Ovary (tissue), 9 donors: ENCODE data around the gene DYNC1LI2. TPM values are rescaled to one million over a fixed set of nuclear protein-coding genes. Genes with fewer than 3 reads are reported as not detected.

Experiments used
- DNase-seq, 5 donors: peaks; one replicate each; pipeline ENCODE4 v3.0.0-alpha.2; 2019 to 2020
- H3K27ac ChIP-seq, 2 donors: fragments of 200-600 bp; one replicate each; pipeline versions ENCODE4 v1.5.1 to v1.8.0; 2019 to 2022
- H3K27me3 ChIP-seq: fragments of 200-600 bp; one replicate; pipeline ENCODE4 v1.8.0; 2022
- H3K36me3 ChIP-seq: fragments of 200-600 bp; sonication (generic); one replicate; pipeline ENCODE4 v1.5.1; 2019
- H3K4me1 ChIP-seq: one replicate; pipeline ENCODE4 v1.8.1; 2013; ENCODE audit warnings: mild to moderate bottlenecking, moderate library complexity; ENCODE audit not compliant: insufficient read depth
- H3K4me3 ChIP-seq: fragments of 200-600 bp; sonication (generic); one replicate; pipeline ENCODE4 v1.5.1; 2017
- H3K9me3 ChIP-seq, 2 donors: fragments of 200-600 bp in 1 of 2; sonication (generic) in 1 of 2; one replicate each; pipeline versions ENCODE4 v1.5.1 to v1.8.1; 2013 to 2019; ENCODE audit warnings: mild to moderate bottlenecking in 1 of 2, moderate library complexity in 1 of 2
- EP300 ChIP-seq: sonication (generic); formaldehyde crosslinking; IDR thresholded peaks from one replicate; pipeline ENCODE4 v1.6.1; 2017; ENCODE audit warnings: antibody characterized with exemption
- POLR2A ChIP-seq: fragments of 450-650 bp; IDR thresholded peaks from one replicate; pipeline ENCODE4 v1.6.1; 2017; ENCODE audit warnings: antibody characterized with exemption, mild to moderate bottlenecking, moderate library complexity
- WGBS, 3 donors: extraction: QIAGEN DNeasy Blood & Tissue Kit in 1 of 3; methylation state at CpG; one replicate each; pipeline versions ENCODE4 v1.1.5 to v1.1.7; 2013 to 2017; 5-methylcytosine and 5-hydroxymethylcytosine counted together
- intact Hi-C, 4 donors: fragments of 100-400 bp; cut with DNase I; formaldehyde crosslinking; loops; one replicate each; pipeline versions ENCODE4 v1.11.0 to v1.15.1; 2022 to 2023
- polyA plus RNA-seq, 2 donors: library from polyadenylated mRNA; stranded (reverse); fragments of 200-250 nt in 1 of 2; fragments of 350-450 nt in 1 of 2; fragmentation: Illumina TruSeq in 1 of 2; extraction: RNeasy Lipid Tissue Mini Kit (QIAGEN cat#74804) in 1 of 2; gene quantifications; one replicate each; pipeline ENCODE4 v1.2.3, GENCODE V29; 2013 to 2014
- total RNA-seq, 7 donors: library from RNA; depleted of rRNA in 2 of 7; stranded (reverse); fragments of >200 nt in 2 of 7; fragmentation: NEBNext Ultra II Directional in 3 of 7; extraction: Animal tissue kit (Norgen Biotek cat#: 25700) in 3 of 7; gene quantifications; one replicate each; pipeline versions ENCODE4 v1.1.0 to v1.2.4, GENCODE V29; 2016 to 2023
- TF ChIP-seq, protein P1 (sequence below), 3 donors: fragments of 450-650 bp in 2 of 3; fragments of 200-600 bp in 1 of 3; IDR thresholded peaks; one replicate each; pipeline versions ENCODE4 v1.5.1 to v1.8.0; 2016 to 2022; ENCODE audit warnings: antibody characterized with exemption in 3 of 3, mild to moderate bottlenecking in 1 of 3
- donor health status: DM: no; HTN: no; CAD: no; lungs with moderate emphysema.
- donor health status: DM: no; HTN: no; CAD: no.
- donor health status: Bipolar disorder and iron deficiency.
- donor health status: DM: yes; HTN: yes; CAD: no.
- donor health status: DM: no; HTN: no; CAD: no.
- donor health status: DM: yes; HTN: yes; CAD: no.

DYNC1LI2 gene
- total and polyA plus RNA-seq, 9 donors, result 44.3 to 116 (median 94.6) TPM

DNA sequence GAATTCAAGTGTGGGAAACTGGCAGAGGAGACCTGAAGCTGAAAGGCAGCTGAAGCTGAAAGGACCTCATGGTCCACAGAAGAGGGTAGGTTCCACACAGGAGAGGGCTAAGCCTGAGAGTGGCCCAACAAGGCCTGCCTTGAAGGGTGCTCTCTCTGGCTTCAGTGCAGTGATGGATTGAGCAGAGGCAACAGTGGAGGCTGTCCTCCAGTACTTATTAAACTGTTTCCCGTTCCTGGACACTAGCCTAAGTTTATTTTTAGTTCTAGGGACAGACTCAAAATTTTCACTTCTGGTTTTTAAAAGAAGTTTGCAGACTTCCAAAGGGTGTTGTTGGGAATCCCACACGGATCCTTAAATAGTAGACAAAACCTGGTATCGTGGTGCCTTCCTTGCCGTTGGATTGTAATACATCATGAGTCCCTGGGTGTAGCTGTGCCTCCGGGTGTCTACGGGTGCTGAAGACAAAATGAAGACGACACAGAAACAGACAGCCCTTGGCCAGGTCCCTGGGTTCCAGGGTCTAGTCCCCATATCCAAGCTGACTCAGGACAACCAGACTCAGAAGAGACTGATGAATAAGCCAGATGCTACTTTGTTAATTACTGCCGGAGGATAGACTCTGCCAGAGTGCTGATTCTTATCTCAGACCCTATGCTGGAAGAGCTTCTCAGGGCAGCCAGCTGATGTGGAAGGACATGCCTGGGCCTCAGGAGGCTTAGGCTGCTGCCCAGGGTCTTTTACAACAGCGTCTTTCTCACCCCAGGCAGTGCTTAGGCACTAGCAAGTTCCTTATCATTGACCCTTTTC is 47.8 kb downstream of the DYNC1LI2 start:
- Histone ChIP-seq H3K9me3 (no peaks in the 10 kb centered on the region), H3K4me1 (no peaks in the 10 kb centered on the region), H3K36me3 (no peaks in the 10 kb centered on the region), H3K4me3 (no peak overlapping the region), H3K27ac (no peak overlapping the region), H3K27me3 (no peaks in the 10 kb centered on the region)
- no peak for DNase-seq
- WGBS, 3 donors, result 15 to 17% (median 16%) methylated on average over 9 of the region's 9 CpGs
- intact Hi-C loops, result no loop called here
- no peak for TF ChIP-seq POLR2A
- TF ChIP-seq, protein P1, sequence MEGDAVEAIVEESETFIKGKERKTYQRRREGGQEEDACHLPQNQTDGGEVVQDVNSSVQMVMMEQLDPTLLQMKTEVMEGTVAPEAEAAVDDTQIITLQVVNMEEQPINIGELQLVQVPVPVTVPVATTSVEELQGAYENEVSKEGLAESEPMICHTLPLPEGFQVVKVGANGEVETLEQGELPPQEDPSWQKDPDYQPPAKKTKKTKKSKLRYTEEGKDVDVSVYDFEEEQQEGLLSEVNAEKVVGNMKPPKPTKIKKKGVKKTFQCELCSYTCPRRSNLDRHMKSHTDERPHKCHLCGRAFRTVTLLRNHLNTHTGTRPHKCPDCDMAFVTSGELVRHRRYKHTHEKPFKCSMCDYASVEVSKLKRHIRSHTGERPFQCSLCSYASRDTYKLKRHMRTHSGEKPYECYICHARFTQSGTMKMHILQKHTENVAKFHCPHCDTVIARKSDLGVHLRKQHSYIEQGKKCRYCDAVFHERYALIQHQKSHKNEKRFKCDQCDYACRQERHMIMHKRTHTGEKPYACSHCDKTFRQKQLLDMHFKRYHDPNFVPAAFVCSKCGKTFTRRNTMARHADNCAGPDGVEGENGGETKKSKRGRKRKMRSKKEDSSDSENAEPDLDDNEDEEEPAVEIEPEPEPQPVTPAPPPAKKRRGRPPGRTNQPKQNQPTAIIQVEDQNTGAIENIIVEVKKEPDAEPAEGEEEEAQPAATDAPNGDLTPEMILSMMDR (IDR thresholded peaks at IDR 0.05), result no peak
- no peak for TF ChIP-seq EP300

DNA sequence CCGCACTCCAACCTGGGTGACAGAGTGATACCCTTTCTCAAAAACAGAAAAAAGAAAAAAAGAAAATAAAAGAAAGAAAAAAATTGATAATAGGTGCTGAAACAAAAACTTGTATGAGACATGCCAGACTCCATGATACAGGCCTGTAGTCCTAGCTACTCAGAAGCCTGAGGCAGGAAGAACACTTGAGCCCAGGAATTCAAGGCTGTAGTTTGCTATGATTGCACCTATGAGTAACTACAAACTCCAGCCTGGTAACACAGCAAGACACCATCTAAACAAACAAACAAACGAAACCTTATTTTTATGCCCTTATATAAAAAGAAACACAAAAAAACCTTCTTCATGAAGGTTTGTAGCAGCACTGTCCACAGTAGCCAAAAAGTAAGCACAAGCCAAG is 49.9 kb downstream of the DYNC1LI2 start:
- DNase-seq, result no peak
- H3K9me3 ChIP-seq, result no peaks in the 10 kb centered on the region
- TF ChIP-seq, protein P1 (IDR thresholded peaks at IDR 0.05), result no peak
- TF ChIP-seq EP300 (no peak), POLR2A (no peak)

DNA sequence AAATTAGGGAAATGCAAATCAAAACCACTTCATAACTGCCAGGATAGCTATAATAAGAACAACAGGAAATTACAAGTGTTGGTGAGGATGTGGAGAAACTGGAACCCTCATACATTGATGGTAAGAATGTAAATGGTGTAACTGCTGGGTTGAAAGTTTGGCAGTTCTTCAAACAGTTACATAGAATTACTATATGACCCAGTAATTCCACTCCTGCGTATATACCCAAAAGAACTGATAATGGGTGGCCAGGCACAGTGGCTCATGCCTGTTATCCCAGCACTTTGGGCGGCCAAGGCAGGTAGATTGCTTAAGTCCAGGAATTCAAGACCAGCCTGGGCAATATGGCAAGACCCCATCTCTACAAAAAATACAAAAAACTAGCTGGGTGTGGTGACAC is 50.4 kb downstream of the DYNC1LI2 start:
- 87 to 92% (median 89%) methylated on average over 2 of the region's 2 CpGs for WGBS, 3 donors
- Histone ChIP-seq H3K4me3 (no peak overlapping the region), H3K27me3 (no peaks in the 10 kb centered on the region), H3K27ac (no peak overlapping the region), H3K4me1 (peaks cover 2% of the 10 kb centered on the region), H3K9me3 (no peaks in the 10 kb centered on the region), H3K36me3 (no peaks in the 10 kb centered on the region)
- intact Hi-C loops, result no loop called here
- no peak for DNase-seq
- TF ChIP-seq EP300, result no peak
- TF ChIP-seq, protein P1 (IDR thresholded peaks at IDR 0.05), result no peak
- no peak for TF ChIP-seq POLR2A

More for the DNA sequence above, 49.9 kb downstream of the DYNC1LI2 start:
- Histone ChIP-seq H3K27ac (no peak overlapping the region), H3K4me1 (peaks cover 1% of the 10 kb centered on the region), H3K27me3 (no peaks in the 10 kb centered on the region), H3K36me3 (no peaks in the 10 kb centered on the region), H3K4me3 (no peak overlapping the region)
- intact Hi-C loops, result no loop called here
- 89 to 97% (median 94%) methylated on average over 2 of the region's 2 CpGs for WGBS, 3 donors

DNA sequence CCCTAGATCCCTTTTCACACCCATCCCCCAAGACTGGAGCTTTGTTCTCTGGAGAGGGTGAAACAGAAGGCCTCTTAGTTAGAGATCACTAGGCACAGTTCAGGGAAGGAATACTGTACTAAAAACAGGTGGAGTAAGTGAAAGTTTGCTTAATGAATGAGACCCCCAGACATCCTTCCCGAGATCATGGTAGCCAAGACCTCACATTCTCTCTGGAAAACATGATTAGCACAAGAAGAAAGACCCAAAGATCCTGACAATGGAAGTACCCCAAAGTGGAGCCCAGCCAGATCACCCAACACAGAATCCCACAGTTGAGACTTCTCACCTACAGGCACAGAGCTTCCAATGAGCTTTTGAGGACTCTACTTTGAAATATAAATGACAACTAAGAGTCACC is 51.5 kb downstream of the DYNC1LI2 start:
- H3K27me3 ChIP-seq, result no peaks in the 10 kb centered on the region
- intact Hi-C loops, result no loop called here
- no peak for DNase-seq
- H3K27ac ChIP-seq, result no peak overlapping the region
- peaks cover 8% of the 10 kb centered on the region for H3K4me1 ChIP-seq
- no peaks in the 10 kb centered on the region for H3K9me3 ChIP-seq
- H3K36me3 ChIP-seq, result no peaks in the 10 kb centered on the region
- H3K4me3 ChIP-seq, result no peak overlapping the region
- 55 to 76% (median 60%) methylated on average over 1 of the region's 1 CpG for WGBS, 3 donors
- TF ChIP-seq, protein P1 (IDR thresholded peaks at IDR 0.05), result no peak
- no peak for TF ChIP-seq POLR2A
- no peak for TF ChIP-seq EP300
